SK-N-SH (cell line): ENCODE data around the gene GHR. TPM values are rescaled to one million over a fixed set of nuclear protein-coding genes. Genes with fewer than 3 reads are reported as not detected.

Experiments
- CTCF ChIA-PET: fragments of 300-600, 350-600 bp; formaldehyde crosslinking; extraction: SDS; loops from one replicate; lab custom pipeline; 2021; lab: Yijun Ruan, JAX
- POLR2A ChIA-PET: fragments of 350-600 bp; sonication (Branson Sonifier 250); formaldehyde crosslinking; extraction: SDS; loops from one replicate; lab custom pipeline; 2020; ENCODE audit warnings: antibody characterized with exemption, inconsistent platforms; lab: Yijun Ruan, JAX
- DNase-seq: peaks from one replicate; pipeline ENCODE4 v3.0.0; 2012
- H2AFZ ChIP-seq: fragments of 200-600 bp; sonication (generic); 2 replicates; pipeline ENCODE4 v1.8.1; 2016; ENCODE audit warnings: antibody characterized with exemption, mild to moderate bottlenecking, low read depth
- H3F3A ChIP-seq: fragments of 200-600 bp; sonication (generic); replicated peaks from 2 replicates; pipeline ENCODE3; 2016; ENCODE audit warnings: antibody characterized with exemption, mild to moderate bottlenecking; ENCODE audit not compliant: insufficient read depth
- H3K27ac ChIP-seq, 2 experiments: fragments of 200-500 bp in 1 of 2; fragments of 200-600 bp in 1 of 2; sonication (Bioruptor generic) in 1 of 2; sonication (generic), shearing (Covaris generic) in 1 of 2; 2 replicates each; pipeline versions ENCODE4 v1.5.1 to v1.6.1; 2014 to 2016; ENCODE audit warnings: low read depth in 2 of 2, inconsistent platforms in 1 of 2, low read length in 1 of 2, mild to moderate bottlenecking in 1 of 2, mixed read lengths in 1 of 2
- H3K27me3 ChIP-seq: fragments of 200-600 bp; sonication (generic), shearing (Covaris generic); 2 replicates; pipeline ENCODE4 v1.6.1; 2016; ENCODE audit warnings: mixed run types; ENCODE audit not compliant: insufficient read depth
- H3K36me3 ChIP-seq, 2 experiments: fragments of 200-500 bp in 1 of 2; fragments of 200-600 bp in 1 of 2; sonication (Bioruptor generic) in 1 of 2; sonication (generic) in 1 of 2; replicated peaks in 1 of 2; 2 replicates each; pipeline versions ENCODE3 to v1.5.1; 2014 to 2016; ENCODE audit warnings: low read length in 1 of 2, mild to moderate bottlenecking in 1 of 2; ENCODE audit not compliant: insufficient read depth in 2 of 2, control insufficient read depth in 1 of 2
- H3K4me1 ChIP-seq, 2 experiments: fragments of 200-500 bp in 1 of 2; fragments of 200-600 bp in 1 of 2; sonication (Bioruptor generic) in 1 of 2; sonication (generic), shearing (Covaris generic) in 1 of 2; 2 replicates each; pipeline versions ENCODE4 v1.5.1 to v1.6.1; 2014 to 2016; ENCODE audit warnings: low read depth in 1 of 2, low read length in 1 of 2, mixed run types in 1 of 2; ENCODE audit not compliant: insufficient read depth in 2 of 2, control insufficient read depth in 1 of 2
- H3K4me2 ChIP-seq: fragments of 200-600 bp; sonication (generic), shearing (Covaris generic); 2 replicates; pipeline ENCODE4 v1.6.1; 2017; ENCODE audit warnings: mixed run types
- H3K4me3 ChIP-seq, 2 experiments: fragments of 200-500 bp in 1 of 2; fragments of 200-600 bp in 1 of 2; sonication (Bioruptor generic) in 1 of 2; sonication (generic), shearing (Covaris generic) in 1 of 2; 2 replicates each; pipeline versions ENCODE4 v1.5.1 to v1.8.1; 2014 to 2016; ENCODE audit warnings: low read depth in 2 of 2, inconsistent platforms in 1 of 2, low read length in 1 of 2, mild to moderate bottlenecking in 1 of 2, mixed read lengths in 1 of 2, moderate library complexity in 1 of 2
- H3K79me2 ChIP-seq: fragments of 200-600 bp; sonication (generic); 2 replicates; pipeline ENCODE4 v1.8.1; 2017; ENCODE audit warnings: mild to moderate bottlenecking; ENCODE audit not compliant: insufficient read depth
- H3K9ac ChIP-seq: fragments of 200-600 bp; sonication (generic); 2 replicates; pipeline ENCODE4 v1.6.1; 2017; ENCODE audit warnings: mixed run types
- H3K9me2 ChIP-seq: fragments of 200-600 bp; sonication (generic); 2 replicates; pipeline ENCODE4 v1.6.1; 2017; ENCODE audit warnings: mixed run types
- H3K9me3 ChIP-seq: fragments of 200-600 bp; sonication (generic); 2 replicates; pipeline ENCODE4 v1.6.1; 2017; ENCODE audit warnings: mixed run types, mild to moderate bottlenecking, moderate library complexity
- H4K20me1 ChIP-seq: fragments of 200-600 bp; sonication (generic); 2 replicates; pipeline ENCODE4 v1.6.1; 2017; ENCODE audit warnings: mild to moderate bottlenecking, mixed run types; ENCODE audit not compliant: insufficient read depth
- CHD2 ChIP-seq: fragments of 150-350 bp; IDR thresholded peaks from 2 replicates; pipeline ENCODE4 v1.6.1; 2018; ENCODE audit warnings: low read length; ENCODE audit not compliant: partially characterized antibody
- FOSL2 ChIP-seq: IDR thresholded peaks from 2 replicates; pipeline ENCODE4 v1.4.0; 2012; ENCODE audit warnings: low read depth, mild to moderate bottlenecking, moderate library complexity, borderline replicate concordance
- RAD21 ChIP-seq: IDR thresholded peaks from 2 replicates; pipeline ENCODE4 v1.6.1; 2012; ENCODE audit warnings: mild to moderate bottlenecking, low read length
- USF2 ChIP-seq: fragments of 150-350 bp; IDR thresholded peaks from 2 replicates; pipeline ENCODE4 v1.6.1; 2017; ENCODE audit warnings: antibody characterized with exemption, low read length, low read depth, borderline replicate concordance
- YY1 ChIP-seq: IDR thresholded peaks from 2 replicates; pipeline ENCODE4 v1.4.0; 2012; ENCODE audit warnings: low read depth, mild to moderate bottlenecking
- WGBS: methylation state at CpG from one replicate; pipeline ENCODE4 v1.1.6; 2017; ENCODE audit warnings: low lambda C conversion rate; 5-methylcytosine and 5-hydroxymethylcytosine counted together
- polyA plus RNA-seq, 3 experiments: library from polyadenylated mRNA; depleted of rRNA; stranded (reverse); fragments of >200 nt; gene quantifications; 2 replicates each; pipeline ENCODE4 v1.2.3, GENCODE V29; 2012
- TF ChIP-seq, protein P1 (sequence below): fragments of 200-600 bp; sonication (generic); IDR thresholded peaks from 2 replicates; pipeline ENCODE4 v1.6.1; 2017; ENCODE audit warnings: antibody characterized with exemption, mild to moderate bottlenecking, moderate library complexity
- TF ChIP-seq, protein P2 (sequence below): IDR thresholded peaks from 2 replicates; pipeline ENCODE4 v1.6.1; 2012; ENCODE audit warnings: mild to moderate bottlenecking, low read depth, low read length, moderate library complexity
- TF ChIP-seq, protein P3 (sequence below): IDR thresholded peaks from 2 replicates; pipeline ENCODE4 v1.4.0; 2012; ENCODE audit warnings: low read depth, borderline replicate concordance

Gene GHR
- polyA plus RNA-seq, 1 of the 3 experiments (the other 2 are of a cell fraction) = 0.03 TPM

DNA sequence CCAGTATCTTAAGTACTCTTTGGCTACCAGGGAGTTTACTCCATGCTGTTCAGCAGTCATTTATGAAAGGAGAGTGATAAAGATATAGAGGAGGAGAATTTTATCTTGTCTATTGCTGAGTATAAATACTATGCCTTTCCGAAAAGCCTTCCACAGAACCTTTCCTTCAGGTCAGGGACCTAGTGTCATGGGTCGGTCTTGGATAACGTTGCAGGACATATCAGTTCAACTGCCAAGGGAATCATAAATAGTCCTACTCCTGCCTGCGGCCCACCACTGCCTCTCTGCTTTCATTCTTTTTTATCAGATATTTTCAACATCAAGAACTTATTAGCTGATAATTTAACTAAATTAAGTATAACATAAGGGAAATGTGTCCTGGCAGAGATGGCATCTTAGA is 211.3 kb downstream of the GHR start:
- WGBS = 5% methylated on average over 4 of the region's 4 CpGs
- POLR2A ChIA-PET = no interaction called here
- no peak for DNase-seq

DNA sequence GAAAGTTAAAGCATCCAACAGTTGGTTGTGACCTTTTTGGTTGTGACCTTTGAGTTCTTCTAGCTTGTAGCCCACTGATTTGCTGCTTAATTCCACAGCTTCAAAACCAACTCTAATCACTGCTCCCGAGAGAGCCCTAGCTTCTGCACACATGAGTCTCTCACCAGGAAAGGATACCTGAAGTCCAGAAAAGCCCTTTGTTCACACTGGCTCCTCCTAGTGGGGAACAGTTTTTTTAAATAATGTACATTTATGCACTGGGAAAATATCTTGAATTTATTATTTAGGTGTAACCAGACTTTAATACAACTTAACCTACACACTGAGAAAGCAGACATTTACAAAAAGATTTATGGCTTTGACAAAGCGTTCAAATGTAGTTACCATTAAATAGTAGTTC is 213.2 kb downstream of the GHR start:
- no peak overlapping the region for H3K27ac ChIP-seq
- H3K4me1 ChIP-seq = no peaks in the 10 kb centered on the region
- H3K4me3 ChIP-seq = no peak overlapping the region
- no peaks in the 10 kb centered on the region for H3K9me3 ChIP-seq
- 9% methylated on average over 2 of the region's 2 CpGs for WGBS
- H4K20me1 ChIP-seq = no peaks in the 10 kb centered on the region
- CTCF ChIA-PET = interaction anchor here (0.7 to 0.9 kb wide), 2 partner anchors 14 to 75 kb away, joined by 3 read pairs; no protein-coding TSS in a partner anchor
- H3K9me2 ChIP-seq = no peaks in the 10 kb centered on the region
- no peaks in the 10 kb centered on the region for H3F3A ChIP-seq
- no peaks in the 10 kb centered on the region for H3K79me2 ChIP-seq
- DNase-seq = no peak
- H3K9ac ChIP-seq = no peak overlapping the region
- H3K27me3 ChIP-seq = no peaks in the 10 kb centered on the region
- H3K36me3 ChIP-seq = no peaks in the 10 kb centered on the region
- no peak overlapping the region for H3K4me2 ChIP-seq
- no peak overlapping the region for H2AFZ ChIP-seq
- TF ChIP-seq CHD2 = no peak
- TF ChIP-seq, protein P1, sequence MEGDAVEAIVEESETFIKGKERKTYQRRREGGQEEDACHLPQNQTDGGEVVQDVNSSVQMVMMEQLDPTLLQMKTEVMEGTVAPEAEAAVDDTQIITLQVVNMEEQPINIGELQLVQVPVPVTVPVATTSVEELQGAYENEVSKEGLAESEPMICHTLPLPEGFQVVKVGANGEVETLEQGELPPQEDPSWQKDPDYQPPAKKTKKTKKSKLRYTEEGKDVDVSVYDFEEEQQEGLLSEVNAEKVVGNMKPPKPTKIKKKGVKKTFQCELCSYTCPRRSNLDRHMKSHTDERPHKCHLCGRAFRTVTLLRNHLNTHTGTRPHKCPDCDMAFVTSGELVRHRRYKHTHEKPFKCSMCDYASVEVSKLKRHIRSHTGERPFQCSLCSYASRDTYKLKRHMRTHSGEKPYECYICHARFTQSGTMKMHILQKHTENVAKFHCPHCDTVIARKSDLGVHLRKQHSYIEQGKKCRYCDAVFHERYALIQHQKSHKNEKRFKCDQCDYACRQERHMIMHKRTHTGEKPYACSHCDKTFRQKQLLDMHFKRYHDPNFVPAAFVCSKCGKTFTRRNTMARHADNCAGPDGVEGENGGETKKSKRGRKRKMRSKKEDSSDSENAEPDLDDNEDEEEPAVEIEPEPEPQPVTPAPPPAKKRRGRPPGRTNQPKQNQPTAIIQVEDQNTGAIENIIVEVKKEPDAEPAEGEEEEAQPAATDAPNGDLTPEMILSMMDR = peak; percentile 33; the same call in 1 of the 2 replicates
- TF ChIP-seq, all 33 proteins: peak for 1
- POLR2A ChIA-PET = no interaction called here

More for the DNA sequence above, 211.3 kb downstream of the GHR start:
- Histone ChIP-seq H4K20me1 (no peaks in the 10 kb centered on the region), H3K27me3 (no peaks in the 10 kb centered on the region), H3K9ac (no peak overlapping the region), H3K79me2 (no peaks in the 10 kb centered on the region), H3K9me3 (no peaks in the 10 kb centered on the region), H3K36me3 (no peaks in the 10 kb centered on the region), H2AFZ (no peak overlapping the region), H3K4me2 (no peak overlapping the region), H3K4me3 (no peak overlapping the region), H3K27ac (no peak overlapping the region), H3K4me1 (no peaks in the 10 kb centered on the region), H3F3A (no peaks in the 10 kb centered on the region), H3K9me2 (no peaks in the 10 kb centered on the region)
- no peak for TF ChIP-seq USF2
- TF ChIP-seq, protein P2, sequence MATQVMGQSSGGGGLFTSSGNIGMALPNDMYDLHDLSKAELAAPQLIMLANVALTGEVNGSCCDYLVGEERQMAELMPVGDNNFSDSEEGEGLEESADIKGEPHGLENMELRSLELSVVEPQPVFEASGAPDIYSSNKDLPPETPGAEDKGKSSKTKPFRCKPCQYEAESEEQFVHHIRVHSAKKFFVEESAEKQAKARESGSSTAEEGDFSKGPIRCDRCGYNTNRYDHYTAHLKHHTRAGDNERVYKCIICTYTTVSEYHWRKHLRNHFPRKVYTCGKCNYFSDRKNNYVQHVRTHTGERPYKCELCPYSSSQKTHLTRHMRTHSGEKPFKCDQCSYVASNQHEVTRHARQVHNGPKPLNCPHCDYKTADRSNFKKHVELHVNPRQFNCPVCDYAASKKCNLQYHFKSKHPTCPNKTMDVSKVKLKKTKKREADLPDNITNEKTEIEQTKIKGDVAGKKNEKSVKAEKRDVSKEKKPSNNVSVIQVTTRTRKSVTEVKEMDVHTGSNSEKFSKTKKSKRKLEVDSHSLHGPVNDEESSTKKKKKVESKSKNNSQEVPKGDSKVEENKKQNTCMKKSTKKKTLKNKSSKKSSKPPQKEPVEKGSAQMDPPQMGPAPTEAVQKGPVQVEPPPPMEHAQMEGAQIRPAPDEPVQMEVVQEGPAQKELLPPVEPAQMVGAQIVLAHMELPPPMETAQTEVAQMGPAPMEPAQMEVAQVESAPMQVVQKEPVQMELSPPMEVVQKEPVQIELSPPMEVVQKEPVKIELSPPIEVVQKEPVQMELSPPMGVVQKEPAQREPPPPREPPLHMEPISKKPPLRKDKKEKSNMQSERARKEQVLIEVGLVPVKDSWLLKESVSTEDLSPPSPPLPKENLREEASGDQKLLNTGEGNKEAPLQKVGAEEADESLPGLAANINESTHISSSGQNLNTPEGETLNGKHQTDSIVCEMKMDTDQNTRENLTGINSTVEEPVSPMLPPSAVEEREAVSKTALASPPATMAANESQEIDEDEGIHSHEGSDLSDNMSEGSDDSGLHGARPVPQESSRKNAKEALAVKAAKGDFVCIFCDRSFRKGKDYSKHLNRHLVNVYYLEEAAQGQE = no peak
- no peak for TF ChIP-seq YY1
- TF ChIP-seq, protein P3, sequence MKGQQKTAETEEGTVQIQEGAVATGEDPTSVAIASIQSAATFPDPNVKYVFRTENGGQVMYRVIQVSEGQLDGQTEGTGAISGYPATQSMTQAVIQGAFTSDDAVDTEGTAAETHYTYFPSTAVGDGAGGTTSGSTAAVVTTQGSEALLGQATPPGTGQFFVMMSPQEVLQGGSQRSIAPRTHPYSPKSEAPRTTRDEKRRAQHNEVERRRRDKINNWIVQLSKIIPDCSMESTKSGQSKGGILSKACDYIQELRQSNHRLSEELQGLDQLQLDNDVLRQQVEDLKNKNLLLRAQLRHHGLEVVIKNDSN = no peak
- no peak for TF ChIP-seq RAD21
- TF ChIP-seq FOSL2 = no peak
- CTCF ChIA-PET = no interaction called here
